ENCODE measurements around the gene SPATA6L. TPM values are rescaled to one million over a fixed set of nuclear protein-coding genes. Genes with fewer than 3 reads are reported as not detected.
A peak's percentile ranks its signal among the peaks of the same experiment; 100 is the strongest.

The SPATA6L gene
- total and polyA plus RNA-seq, 2 of the 13 experiments (the other 11 are each of a cell fraction or from before 2014, with no cell fraction given), result 1.1 to 1.9 TPM

DNA sequence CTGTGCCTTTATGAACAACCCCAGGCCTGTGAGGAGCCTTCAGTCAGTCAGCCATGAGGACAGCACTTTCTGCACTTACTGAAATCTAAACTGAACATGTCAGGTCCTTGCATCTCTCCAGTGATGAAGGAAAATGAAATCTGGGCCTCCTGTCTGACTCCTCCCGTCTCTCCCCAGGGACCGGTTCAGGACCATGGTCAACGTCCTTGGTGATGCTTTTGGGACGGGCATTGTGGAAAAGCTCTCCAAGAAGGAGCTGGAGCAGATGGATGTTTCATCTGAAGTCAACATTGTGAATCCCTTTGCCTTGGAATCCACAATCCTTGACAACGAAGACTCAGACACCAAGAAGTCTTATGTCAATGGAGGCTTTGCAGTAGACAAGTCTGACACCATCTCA lies 81.1 kb downstream of the SPATA6L start (continued):
- TF ChIP-seq, protein P1, sequence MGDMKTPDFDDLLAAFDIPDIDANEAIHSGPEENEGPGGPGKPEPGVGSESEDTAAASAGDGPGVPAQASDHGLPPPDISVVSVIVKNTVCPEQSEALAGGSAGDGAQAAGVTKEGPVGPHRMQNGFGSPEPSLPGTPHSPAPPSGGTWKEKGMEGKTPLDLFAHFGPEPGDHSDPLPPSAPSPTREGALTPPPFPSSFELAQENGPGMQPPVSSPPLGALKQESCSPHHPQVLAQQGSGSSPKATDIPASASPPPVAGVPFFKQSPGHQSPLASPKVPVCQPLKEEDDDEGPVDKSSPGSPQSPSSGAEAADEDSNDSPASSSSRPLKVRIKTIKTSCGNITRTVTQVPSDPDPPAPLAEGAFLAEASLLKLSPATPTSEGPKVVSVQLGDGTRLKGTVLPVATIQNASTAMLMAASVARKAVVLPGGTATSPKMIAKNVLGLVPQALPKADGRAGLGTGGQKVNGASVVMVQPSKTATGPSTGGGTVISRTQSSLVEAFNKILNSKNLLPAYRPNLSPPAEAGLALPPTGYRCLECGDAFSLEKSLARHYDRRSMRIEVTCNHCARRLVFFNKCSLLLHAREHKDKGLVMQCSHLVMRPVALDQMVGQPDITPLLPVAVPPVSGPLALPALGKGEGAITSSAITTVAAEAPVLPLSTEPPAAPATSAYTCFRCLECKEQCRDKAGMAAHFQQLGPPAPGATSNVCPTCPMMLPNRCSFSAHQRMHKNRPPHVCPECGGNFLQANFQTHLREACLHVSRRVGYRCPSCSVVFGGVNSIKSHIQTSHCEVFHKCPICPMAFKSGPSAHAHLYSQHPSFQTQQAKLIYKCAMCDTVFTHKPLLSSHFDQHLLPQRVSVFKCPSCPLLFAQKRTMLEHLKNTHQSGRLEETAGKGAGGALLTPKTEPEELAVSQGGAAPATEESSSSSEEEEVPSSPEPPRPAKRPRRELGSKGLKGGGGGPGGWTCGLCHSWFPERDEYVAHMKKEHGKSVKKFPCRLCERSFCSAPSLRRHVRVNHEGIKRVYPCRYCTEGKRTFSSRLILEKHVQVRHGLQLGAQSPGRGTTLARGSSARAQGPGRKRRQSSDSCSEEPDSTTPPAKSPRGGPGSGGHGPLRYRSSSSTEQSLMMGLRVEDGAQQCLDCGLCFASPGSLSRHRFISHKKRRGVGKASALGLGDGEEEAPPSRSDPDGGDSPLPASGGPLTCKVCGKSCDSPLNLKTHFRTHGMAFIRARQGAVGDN (CRISPR knock-in tag; IDR thresholded peaks at IDR 0.05), result no peak

DNA sequence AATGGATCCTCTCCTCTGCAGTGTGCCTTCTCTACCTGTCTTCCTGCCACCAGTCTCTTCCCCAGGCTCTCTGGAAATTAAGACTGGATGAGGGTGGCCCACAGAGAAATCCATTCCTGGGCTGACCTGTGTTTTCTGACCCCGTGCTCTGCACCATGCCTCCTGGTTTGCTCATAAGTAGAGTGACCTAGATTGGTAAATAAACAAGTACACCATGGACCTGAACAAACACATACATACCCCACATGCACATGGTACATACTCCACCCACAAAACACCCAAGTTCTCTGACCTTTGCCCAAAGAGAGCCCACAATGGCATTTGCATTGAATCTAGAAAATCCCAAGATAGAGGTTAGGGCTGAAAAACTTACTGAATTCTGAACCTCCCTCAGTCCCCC lies 81.6 kb downstream of the SPATA6L start:
- in situ Hi-C loops (cut with HindIII; ENCODE audit: extremely low pct_ligation_motif_present, low pct_unique_long_range_greater_than_20kb), result no loop called here
- no peaks in the 10 kb centered on the region for H3K9me3 ChIP-seq (ENCODE audit: low read length)
- H3K4me1 ChIP-seq (ENCODE audit: insufficient read depth, low read length), result peaks cover 25% of the 10 kb centered on the region
- no peak overlapping the region for H2AFZ ChIP-seq (ENCODE audit: low read length)
- ChIA-PET CTCF (ENCODE audit: low intra/inter-chr PET ratio, low total read pairs) (no interaction called here), POLR2A (no interaction called here)
- TF ChIP-seq TRIM24 (CRISPR knock-in tag; IDR thresholded peaks at IDR 0.05) (no peak), FOXP1 (IDR thresholded peaks at IDR 0.05) (no peak), FOXP1 (CRISPR knock-in tag; IDR thresholded peaks at IDR 0.05) (peak; percentile 41; the same call in 1 of the 2 replicates)
- WGBS (ENCODE audit: low lambda C conversion rate), result 10% methylated on average over 1 of the region's 1 CpG
- no peak overlapping the region for H3K27ac ChIP-seq (ENCODE audit: extremely low read length, insufficient read depth, low read length)
- FAIRE-seq (no peak), DNase-seq (ENCODE audit: low spot score) (no peak), ATAC-seq (peak; percentile 65)
- BruUV-seq (replicated peaks), result no TSS peak
- H4K20me1 ChIP-seq (ENCODE audit: insufficient read depth, low read length), result no peaks in the 10 kb centered on the region
- H3K9ac ChIP-seq (ENCODE audit: insufficient read depth, low read depth, low read length), result no peak overlapping the region
- no peaks in the 10 kb centered on the region for H3K79me2 ChIP-seq (ENCODE audit: insufficient read depth, low read length)
- H3K27me3 ChIP-seq (ENCODE audit: control insufficient read depth in 1 of 2, insufficient read depth in 2 of 2, low read length in 2 of 2), result no peaks in the 10 kb centered on the region
- no peaks in the 10 kb centered on the region for H3K36me3 ChIP-seq (replicated peaks in 1 of 2; ENCODE audit: control insufficient read depth in 1 of 2, insufficient read depth in 2 of 2, low read length in 2 of 2)
- intact Hi-C loops (cut with micrococcal nuclease; ENCODE audit: unreplicated experiment), result no loop called here
- no peak overlapping the region for H3K4me3 ChIP-seq (replicated peaks in 1 of 3; ENCODE audit: insufficient read depth in 1 of 3, low read depth in 2 of 3, low read length in 3 of 3)
- H3K4me2 ChIP-seq (ENCODE audit: low read depth, low read length), result no peak overlapping the region

Measured in HepG2 (cell line).